Activated CD4-positive, alpha-beta T cell treated with anti-CD3 and anti-CD28 coated beads for 48 hours (primary cell): ENCODE measurements around the gene TUBGCP3.
"Not testable (repeated sequence)": the region's sequence is repeated elsewhere in the genome, so short reads cannot be mapped to it uniquely, and the experiment has no call there.

Source experiments
- DNase-seq: peaks from one replicate; pipeline ENCODE4 v3.0.0-alpha.2; 2020

TUBGCP3 gene

GRCh38 chr13:112587764-112588489 lies at the start of gene TUBGCP3:
Gene TUBGCP3, minus strand, starts transcription at chr13:112588153. Its CDS starts 173 bp downstream, at chr13:112587980.
- peak; percentile 87 for DNase-seq

GRCh38 chr13:112637017-112637801 lies 49.3 kb upstream of the TUBGCP3 start:
- no peak for DNase-seq

GRCh38 chr13:112636401-112636975 lies 48.5 kb upstream of the TUBGCP3 start:
- DNase-seq = no peak

GRCh38 chr13:112635323-112635722 lies 47.4 kb upstream of the TUBGCP3 start:
- DNase-seq = no peak

- DNase-seq = no peak
Observed at GRCh38 chr13:112634102-112634501, 46.1 kb upstream of the TUBGCP3 start.

GRCh38 chr13:112630226-112630625 lies 42.3 kb upstream of the TUBGCP3 start:
- not testable (repeated sequence) for DNase-seq

- DNase-seq = no peak
Observed at GRCh38 chr13:112629161-112629560, 41.2 kb upstream of the TUBGCP3 start.

- DNase-seq = not testable (repeated sequence)
Observed at GRCh38 chr13:112627613-112628012, 39.7 kb upstream of the TUBGCP3 start.

- DNase-seq = no peak
Observed at GRCh38 chr13:112627161-112627560, 39.2 kb upstream of the TUBGCP3 start.

GRCh38 chr13:112626761-112627160 lies 38.8 kb upstream of the TUBGCP3 start:
- no peak for DNase-seq

GRCh38 chr13:112626124-112626523 lies 38.2 kb upstream of the TUBGCP3 start:
- no peak for DNase-seq

- DNase-seq = no peak
Observed at GRCh38 chr13:112625698-112626097, 37.7 kb upstream of the TUBGCP3 start.

- no peak for DNase-seq
Observed at GRCh38 chr13:112624602-112625430, 36.9 kb upstream of the TUBGCP3 start.

GRCh38 chr13:112624040-112624439 lies 36.1 kb upstream of the TUBGCP3 start:
- no peak for DNase-seq

GRCh38 chr13:112623051-112623711 lies 35.2 kb upstream of the TUBGCP3 start:
- DNase-seq = no peak

- DNase-seq = no peak
Observed at GRCh38 chr13:112622375-112622774, 34.4 kb upstream of the TUBGCP3 start.

GRCh38 chr13:112619730-112620631 lies 32.0 kb upstream of the TUBGCP3 start:
- DNase-seq = no peak

- no peak for DNase-seq
Observed at GRCh38 chr13:112618501-112618900, 30.5 kb upstream of the TUBGCP3 start.

- DNase-seq = no peak
Observed at GRCh38 chr13:112617754-112618375, 29.9 kb upstream of the TUBGCP3 start.

- DNase-seq = peak; percentile 35
Observed at GRCh38 chr13:112616586-112617362, 28.8 kb upstream of the TUBGCP3 start.
